Measurements from ENCODE around the gene EYA2. TPM values are rescaled to one million over a fixed set of nuclear protein-coding genes. Genes with fewer than 3 reads are reported as not detected.

The EYA2 gene
- total RNA-seq, 3 donors from 2014 or later, result 5.4 to 19.2 (median 12.5) TPM

GRCh38 chr20:47043086-47043485, 148.4 kb downstream of the EYA2 start:
- intact Hi-C loops (cut with DNase I; ENCODE audit: low total_unique reads), result no loop called here
- DNase-seq (ENCODE audit: low spot score in 2 of 2), result no peak
- Histone ChIP-seq H3K36me3 (no peaks in the 10 kb centered on the region), H3K27ac (no peak overlapping the region), H3K4me1 (no peaks in the 10 kb centered on the region), H3K27me3 (no peaks in the 10 kb centered on the region), H3K9me3 (peaks cover 6 to 8% of the 10 kb centered on the region in 2 donors), H3K4me3 (no peak overlapping the region)
- no peak for TF ChIP-seq CTCF (IDR thresholded peaks at IDR 0.05)
- TF ChIP-seq POLR2AphosphoS5 (IDR thresholded peaks at IDR 0.05), result no peak
- TF ChIP-seq POLR2A (IDR thresholded peaks at IDR 0.05), result no peak

GRCh38 chr20:47044938-47045337, 150.3 kb downstream of the EYA2 start:
- TF ChIP-seq POLR2AphosphoS5 (IDR thresholded peaks at IDR 0.05) (no peak), POLR2A (IDR thresholded peaks at IDR 0.05) (no peak), CTCF (IDR thresholded peaks at IDR 0.05) (no peak)
- DNase-seq (ENCODE audit: low spot score in 2 of 2), result no peak
- Histone ChIP-seq H3K27me3 (no peaks in the 10 kb centered on the region), H3K36me3 (no peaks in the 10 kb centered on the region), H3K27ac (no peak overlapping the region), H3K4me1 (no peaks in the 10 kb centered on the region), H3K4me3 (no peak overlapping the region), H3K9me3 (peaks cover 6 to 8% of the 10 kb centered on the region in 2 donors)
- intact Hi-C loops (cut with DNase I; ENCODE audit: low total_unique reads), result no loop called here

- no peaks in the 10 kb centered on the region for H3K36me3 ChIP-seq
- no peak overlapping the region for H3K27ac ChIP-seq
- no peaks in the 10 kb centered on the region for H3K27me3 ChIP-seq
- no peak overlapping the region for H3K4me3 ChIP-seq
- intact Hi-C loops (cut with DNase I; ENCODE audit: low total_unique reads), result no loop called here
- no peak for DNase-seq (ENCODE audit: low spot score in 2 of 2)
- TF ChIP-seq CTCF (IDR thresholded peaks at IDR 0.05) (no peak), POLR2AphosphoS5 (IDR thresholded peaks at IDR 0.05) (no peak), POLR2A (IDR thresholded peaks at IDR 0.05) (no peak)
- peaks cover 6 to 8% of the 10 kb centered on the region in 2 donors for H3K9me3 ChIP-seq
- H3K4me1 ChIP-seq, result no peaks in the 10 kb centered on the region
Observed at GRCh38 chr20:47048054-47048453, 153.4 kb downstream of the EYA2 start.

- DNase-seq (ENCODE audit: low spot score in 2 of 2), result no peak
- no peak for TF ChIP-seq POLR2AphosphoS5 (IDR thresholded peaks at IDR 0.05)
- no peak for TF ChIP-seq CTCF (IDR thresholded peaks at IDR 0.05)
- TF ChIP-seq POLR2A (IDR thresholded peaks at IDR 0.05), result no peak
- Histone ChIP-seq H3K4me3 (no peak overlapping the region), H3K9me3 (peaks cover 6 to 7% of the 10 kb centered on the region in 2 donors), H3K36me3 (no peaks in the 10 kb centered on the region), H3K4me1 (no peaks in the 10 kb centered on the region), H3K27me3 (no peaks in the 10 kb centered on the region), H3K27ac (no peak overlapping the region)
- intact Hi-C loops (cut with DNase I; ENCODE audit: low total_unique reads), result no loop called here
Observed at GRCh38 chr20:47049771-47050170, 155.1 kb downstream of the EYA2 start.

- Histone ChIP-seq H3K4me3 (no peak overlapping the region), H3K9me3 (no peaks in the 10 kb centered on the region), H3K36me3 (no peaks in the 10 kb centered on the region), H3K27ac (no peak overlapping the region), H3K27me3 (no peaks in the 10 kb centered on the region), H3K4me1 (no peaks in the 10 kb centered on the region)
- intact Hi-C loops (cut with DNase I; ENCODE audit: low total_unique reads), result no loop called here
- no peak for DNase-seq (ENCODE audit: low spot score in 2 of 2)
- TF ChIP-seq POLR2AphosphoS5 (IDR thresholded peaks at IDR 0.05) (no peak), POLR2A (IDR thresholded peaks at IDR 0.05) (no peak), CTCF (IDR thresholded peaks at IDR 0.05) (no peak)
Observed at GRCh38 chr20:47050996-47051395, 156.4 kb downstream of the EYA2 start.

Data from breast epithelium (tissue), 4 donors.